ENCODE data around the gene TMEM272.
"Not testable (repeated sequence)": the region's sequence is repeated elsewhere in the genome, so short reads cannot be mapped to it uniquely, and the experiment has no call there.

TMEM272 gene

DNA sequence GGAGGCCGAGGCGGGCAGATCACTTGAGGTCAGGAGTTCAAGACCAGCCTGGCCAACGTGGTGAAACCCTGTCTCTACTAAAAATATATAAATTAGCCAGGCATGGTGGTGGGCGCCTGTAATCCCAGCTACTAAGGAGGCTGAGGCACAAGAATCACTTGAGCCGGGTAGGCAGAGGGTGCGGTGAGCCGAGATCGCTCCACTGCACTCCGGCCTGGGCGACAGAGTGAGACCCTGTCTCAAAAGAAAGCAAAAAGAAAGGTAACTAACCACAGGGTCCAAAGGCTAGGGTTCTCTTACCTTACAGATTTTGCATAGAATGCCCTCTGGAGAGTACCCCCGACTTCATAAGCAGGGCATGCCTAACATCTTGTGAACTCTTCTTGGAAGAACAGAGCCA is 20.3 kb downstream of the TMEM272 start:
- DNase-seq (ENCODE audit: low read depth in 2 of 2) = not testable (repeated sequence)

DNA sequence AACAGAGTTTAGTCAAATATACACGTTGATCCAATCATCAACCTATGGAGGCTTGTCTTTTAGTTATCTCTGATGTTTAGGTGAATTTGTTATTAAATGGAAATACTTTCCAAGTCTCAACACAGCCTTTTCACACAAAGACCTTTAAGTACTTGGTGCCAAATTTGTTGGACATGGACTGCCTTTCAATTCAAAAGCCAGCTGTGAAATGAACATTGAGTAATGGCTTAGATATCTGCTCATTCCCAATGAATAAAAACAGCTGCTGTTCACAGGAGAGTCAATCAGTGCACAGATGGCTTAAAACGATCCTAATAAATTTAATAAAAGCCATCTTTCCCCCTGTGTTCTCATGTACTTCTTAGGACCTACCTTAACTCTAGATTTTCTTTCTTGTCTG is 21.1 kb downstream of the TMEM272 start:
- DNase-seq (ENCODE audit: low read depth in 2 of 2) = no peak

DNA sequence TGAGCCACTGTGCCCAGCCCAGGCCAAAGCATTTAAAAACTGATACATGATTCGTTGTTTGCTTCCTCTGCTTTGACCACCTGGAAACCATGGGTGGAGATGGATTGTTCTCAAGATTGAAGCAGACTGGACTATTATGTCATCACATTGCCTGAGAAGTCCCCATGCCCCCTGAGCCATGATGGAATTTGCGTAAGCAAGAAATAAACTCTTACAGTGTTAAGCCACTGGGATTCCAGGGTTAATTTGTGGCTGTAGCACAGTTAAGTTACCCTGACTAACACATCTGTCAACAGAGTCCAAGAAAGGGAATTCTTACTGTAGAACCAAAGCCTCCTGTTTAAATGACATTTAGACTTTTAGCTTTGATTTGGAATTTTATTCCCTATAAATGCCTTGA is 21.6 kb downstream of the TMEM272 start:
- DNase-seq (ENCODE audit: low read depth in 2 of 2) = no peak

DNA sequence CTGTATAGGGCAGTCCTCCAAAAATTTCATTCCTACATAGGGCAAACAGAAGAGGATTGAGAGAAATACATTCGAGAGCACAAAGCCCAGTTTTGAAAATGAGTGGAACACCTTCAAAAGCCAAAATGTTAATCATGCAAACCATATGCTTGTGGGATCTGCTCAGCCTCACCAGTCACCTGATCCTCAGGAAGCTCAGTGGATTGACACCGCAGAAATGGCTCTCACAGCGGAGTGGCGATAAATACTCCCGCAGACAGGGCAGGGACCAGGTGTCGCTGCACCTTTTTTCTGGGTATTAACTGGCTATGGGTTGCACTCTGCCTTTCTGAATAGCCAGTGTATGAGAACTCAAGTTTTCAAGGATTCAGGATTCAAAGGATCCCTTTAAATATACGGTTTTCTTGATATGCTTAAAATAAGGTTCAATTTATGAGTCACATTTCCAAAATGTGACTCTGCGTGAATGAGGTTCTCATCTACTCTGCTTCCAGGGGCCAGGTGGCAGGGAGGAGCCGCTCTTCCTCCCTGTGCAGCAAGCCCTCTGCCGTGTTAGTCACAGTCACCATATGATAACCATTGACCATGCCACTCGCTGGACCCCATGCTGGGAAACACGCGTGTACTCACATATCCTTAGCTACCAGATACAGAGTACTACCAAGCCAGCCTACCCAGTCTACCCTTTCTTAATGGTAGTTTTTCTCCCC is 22.7 kb downstream of the TMEM272 start:
- no peak for DNase-seq (ENCODE audit: low read depth in 2 of 2)

DNA sequence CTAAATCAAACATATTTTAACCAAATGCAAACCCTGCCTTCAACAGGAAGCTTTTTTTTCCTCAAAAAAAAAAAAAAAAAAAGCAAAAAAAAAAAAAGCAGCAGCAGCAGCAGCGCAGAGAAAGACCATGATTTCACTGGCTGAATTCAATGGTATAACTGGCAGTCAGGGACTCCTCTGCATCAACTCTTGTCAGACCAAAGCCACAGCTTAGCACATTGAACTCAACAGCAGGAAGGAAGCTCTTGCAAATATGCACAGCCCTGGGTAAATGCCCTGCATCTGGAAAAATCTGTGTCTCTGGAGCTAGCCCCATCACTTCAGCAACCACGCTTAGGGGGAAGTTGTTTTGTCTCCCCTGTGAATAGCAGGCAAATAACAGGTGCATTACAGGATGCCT is 23.4 kb downstream of the TMEM272 start:
- no peak for DNase-seq (ENCODE audit: low read depth in 2 of 2)

DNA sequence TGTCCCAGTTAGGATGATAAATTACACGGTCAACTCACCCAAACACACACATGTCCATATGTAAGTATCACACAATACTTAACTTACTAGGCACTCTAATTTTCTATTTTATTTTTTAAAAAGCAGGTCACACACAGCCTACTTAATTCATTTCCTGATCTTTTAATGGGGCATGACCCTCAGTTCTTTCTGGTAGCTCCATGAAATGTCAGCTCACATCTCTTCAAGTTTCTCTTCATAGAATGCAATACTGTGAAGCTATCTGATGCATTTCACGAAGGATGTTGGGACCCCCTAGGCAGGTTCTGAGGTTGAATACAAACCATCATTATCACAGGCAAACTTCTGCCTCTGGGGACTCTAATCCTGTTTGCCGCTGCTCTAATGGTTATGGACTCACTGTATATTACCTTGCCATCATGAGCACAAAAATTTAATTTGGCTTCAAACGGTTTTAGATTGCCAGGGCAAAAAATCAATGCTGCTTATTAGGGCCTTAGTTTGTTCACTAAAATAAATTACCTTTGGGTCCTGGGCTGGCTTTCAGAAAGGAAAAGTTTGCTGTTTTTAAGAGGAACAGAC is 24.9 kb downstream of the TMEM272 start:
- DNase-seq (ENCODE audit: low read depth in 2 of 2) = no peak

DNA sequence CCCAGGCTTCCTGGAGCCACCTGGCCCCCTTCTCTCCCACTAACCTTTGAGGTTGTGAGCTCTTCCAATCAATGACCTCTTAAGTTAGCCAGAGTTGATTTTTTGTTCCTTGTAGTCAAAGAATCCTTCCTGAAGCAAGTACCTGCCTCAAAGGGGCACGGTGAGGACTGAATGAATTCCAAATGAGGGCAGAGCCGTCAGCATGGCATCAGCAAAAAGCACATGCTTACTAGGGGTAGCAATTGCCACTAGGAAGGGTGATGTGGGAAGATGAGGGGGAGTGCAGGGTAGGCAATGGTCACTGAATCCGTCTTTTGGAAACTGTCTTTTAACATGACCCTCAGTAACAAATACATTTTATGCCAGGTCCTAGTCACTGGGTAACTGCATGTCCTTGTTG is 25.4 kb downstream of the TMEM272 start:
- DNase-seq (ENCODE audit: low read depth in 2 of 2) = no peak

DNA sequence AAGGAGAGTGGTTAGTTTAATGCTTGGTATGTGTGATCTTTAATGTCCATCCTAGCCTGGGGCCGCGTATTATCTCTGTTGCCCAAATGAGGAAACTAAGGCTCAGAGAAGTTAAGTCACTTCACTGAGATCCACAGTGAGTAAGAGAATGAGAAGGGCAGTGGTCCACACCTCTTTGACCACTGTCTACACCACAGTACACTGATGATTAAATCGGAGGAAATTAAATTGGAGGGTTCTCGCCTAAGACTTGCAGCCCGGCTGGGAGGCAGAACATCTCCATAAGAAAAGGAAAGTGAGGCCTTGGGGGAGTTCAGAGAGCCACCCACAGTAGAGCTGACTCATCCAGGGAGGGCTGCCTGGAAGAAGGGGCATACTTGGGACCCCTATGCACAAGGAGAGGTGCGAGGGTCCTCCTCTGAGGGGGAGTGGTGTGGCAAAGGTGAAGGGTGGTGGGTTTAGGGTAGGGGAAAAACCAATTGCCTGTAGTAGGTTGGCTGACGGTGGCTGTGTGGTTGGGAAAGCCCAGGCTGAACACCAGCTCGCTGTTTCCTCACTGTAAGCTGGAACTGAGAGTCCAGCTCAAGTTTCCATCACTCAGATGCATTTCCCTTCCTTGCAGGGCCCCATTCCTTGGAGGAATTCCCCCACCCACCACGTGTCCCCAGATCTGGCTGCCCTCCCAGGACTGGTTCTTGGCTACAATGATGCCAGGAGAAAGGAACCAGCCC is 26.0 kb downstream of the TMEM272 start:
- peak; percentile 32 to 51 for DNase-seq (ENCODE audit: low read depth in 2 of 2)

DNA sequence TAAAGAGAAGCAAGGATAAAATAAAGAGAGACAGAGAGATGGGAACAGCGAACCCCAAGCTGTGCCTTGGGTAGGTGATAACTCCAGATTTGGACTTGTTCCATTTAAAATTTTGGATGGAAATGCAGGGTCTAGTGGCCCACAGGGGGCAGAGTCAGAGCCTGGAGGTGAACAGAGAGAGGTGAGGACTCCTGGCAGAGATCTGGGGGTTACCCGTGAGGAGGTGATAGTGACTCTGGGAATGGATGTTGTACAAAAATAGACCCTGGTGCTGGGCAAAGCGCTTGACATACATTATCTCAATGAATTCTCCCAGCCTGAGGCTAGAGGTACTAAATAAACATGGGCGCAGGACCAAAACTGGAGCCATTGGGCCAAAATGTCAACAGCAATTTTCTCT is 26.7 kb downstream of the TMEM272 start:
- no peak for DNase-seq (ENCODE audit: low read depth in 2 of 2)

DNA sequence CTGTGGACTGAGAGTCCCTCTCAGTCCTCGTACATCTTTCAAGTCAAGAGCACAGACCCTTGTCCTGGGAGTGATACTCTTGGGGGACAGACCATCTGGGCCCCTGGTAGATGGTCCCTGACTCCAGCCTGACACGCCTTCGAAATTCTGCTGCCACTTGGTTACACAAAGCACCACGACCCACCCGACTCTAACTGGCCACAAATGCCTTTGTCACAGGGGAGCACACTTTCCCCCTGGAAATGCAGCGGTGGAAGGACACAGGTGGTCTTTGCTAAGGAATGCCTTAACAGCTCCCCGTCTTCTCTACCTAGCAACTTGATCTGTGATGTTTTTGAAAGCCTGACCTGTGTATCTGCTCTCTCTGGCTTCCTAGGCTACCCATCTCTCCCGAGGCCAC is 27.3 kb downstream of the TMEM272 start:
- no peak for DNase-seq (ENCODE audit: low read depth in 2 of 2)

DNA sequence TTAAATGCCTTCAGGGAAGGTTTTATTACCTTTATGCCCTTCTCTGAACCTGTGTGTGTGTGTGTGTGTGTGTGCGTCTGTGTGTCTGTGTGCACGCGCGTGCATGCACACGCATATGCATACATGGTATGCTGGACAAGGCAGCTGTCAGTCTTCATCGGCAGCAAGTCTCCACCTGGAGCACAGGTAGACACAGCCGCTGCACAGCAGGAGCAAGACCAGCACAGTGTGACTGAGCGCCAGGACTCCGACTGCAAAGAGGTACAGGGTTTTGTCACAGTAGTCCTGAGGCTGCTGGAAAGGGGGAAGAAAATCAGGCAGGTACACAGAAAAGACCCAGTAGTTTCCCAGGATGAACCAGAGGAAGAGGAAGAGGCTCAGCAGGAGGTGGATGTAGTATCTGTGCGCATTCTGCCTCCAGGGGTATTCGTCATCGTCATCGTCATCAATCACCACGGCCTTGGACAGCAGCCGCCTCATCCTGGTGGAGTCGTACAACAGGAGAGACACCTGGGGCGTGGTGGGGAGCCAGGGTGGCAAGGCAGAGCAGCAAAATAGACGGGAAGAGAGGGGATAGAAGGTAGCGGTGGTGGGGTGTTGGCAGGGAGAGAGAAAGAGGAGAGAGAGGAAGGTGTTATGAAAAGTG is 28.2 kb downstream of the TMEM272 start:
- no peak for DNase-seq (ENCODE audit: low read depth in 2 of 2)

DNA sequence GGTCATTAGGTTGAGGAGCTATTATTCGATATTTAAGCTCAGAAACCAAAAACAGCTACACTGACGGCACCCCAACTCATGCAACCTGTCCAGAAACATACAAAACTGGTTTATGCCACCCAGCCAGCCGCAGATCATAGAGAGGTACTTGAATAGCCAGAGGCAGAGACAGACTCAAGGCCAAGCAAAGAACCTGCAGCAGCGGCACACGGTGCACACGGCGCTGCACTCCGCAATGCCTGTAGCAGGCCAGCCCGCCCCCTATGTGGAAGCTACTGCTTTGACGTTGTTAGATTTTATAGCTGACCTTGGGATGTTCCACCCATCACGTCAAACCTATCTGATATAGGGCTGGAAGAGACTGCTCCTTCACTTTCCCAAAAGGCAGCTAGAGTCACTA is 29.1 kb downstream of the TMEM272 start:
- DNase-seq (ENCODE audit: low read depth in 2 of 2) = no peak

DNA sequence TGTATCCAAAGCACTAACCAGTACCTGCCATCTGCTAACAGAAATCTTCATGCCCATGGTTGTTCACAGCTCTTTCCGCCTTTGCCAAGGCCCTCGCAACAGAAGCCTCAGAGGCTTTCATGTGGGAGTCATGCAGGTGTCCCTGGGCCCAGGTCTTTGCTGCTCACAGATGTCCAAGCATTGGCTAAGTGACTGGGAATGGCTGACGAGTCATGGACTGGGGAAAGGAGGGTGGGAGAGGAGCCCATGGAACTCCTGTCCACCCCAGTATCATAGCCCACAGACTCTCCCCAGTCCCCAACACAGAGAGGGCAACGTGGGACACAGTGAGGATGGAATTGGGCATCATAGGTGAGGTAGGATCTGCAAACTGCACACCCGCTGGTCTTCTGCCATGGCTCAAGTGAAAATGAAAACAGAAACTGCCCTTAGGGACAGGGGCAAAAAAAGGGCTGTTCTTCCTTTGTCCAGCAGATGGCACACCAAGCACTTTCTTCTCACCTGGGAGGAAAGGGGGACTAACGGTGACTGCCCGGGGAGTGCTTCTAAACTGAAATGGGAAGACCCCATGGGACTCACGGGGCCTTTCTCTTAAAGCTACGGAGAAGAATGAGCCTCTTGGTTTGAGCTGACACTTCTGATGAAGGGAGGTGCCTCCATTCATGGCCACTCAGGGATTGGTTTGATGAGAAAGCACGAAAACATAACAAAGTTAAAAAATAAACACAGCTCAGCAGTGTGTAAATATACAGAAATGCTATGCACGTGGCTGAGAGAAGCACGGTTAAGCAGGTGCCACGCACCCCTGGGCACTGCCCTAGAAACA is 29.9 kb downstream of the TMEM272 start:
- peak; percentile 62 for DNase-seq (ENCODE audit: low read depth in 2 of 2)

DNA sequence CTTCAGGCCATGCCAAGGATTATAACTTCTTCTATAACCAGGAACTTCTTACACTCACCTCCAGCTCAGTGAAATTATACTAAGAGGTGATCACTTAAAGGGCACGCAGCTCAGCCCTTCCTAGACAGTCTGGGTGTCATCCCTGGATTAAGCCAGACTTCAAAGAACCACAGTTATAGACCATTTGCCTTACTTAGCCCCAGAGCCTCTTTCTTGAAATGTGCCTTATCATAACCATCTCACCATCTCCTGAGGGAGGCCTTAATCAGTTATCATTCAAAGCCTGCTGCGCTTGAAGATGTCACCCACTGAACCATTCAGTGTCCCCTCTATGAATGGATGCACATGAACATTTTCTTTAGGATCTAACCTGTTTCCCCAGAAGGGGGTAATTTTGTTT is 30.9 kb downstream of the TMEM272 start:
- DNase-seq (ENCODE audit: low read depth in 2 of 2) = no peak

DNA sequence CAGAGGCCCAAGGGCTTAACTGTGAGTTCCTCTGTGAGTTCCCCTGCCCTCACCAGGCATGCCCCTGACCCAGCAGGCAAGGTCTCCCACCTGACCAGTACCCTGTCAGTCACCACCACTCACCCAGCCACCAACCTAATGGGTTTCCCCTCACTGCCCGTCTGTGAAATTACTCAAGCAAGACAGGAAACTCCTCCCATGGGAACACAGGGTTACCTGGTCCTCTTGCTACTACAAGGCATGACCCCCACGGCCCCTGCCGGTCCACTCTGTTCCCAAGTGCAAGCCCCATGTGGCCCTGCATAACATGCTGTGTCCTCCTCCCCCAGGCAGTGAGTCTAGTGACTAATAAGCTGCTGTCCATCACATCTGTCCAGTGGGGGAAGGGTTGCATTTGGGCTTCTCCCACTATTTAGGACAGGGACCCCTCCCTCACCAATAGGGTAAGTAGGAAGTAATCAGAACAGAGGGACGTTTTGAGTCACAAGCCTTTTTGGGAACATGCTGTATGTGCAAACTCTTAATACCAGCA is 33.0 kb downstream of the TMEM272 start:
- DNase-seq (ENCODE audit: low read depth in 2 of 2) = no peak

DNA sequence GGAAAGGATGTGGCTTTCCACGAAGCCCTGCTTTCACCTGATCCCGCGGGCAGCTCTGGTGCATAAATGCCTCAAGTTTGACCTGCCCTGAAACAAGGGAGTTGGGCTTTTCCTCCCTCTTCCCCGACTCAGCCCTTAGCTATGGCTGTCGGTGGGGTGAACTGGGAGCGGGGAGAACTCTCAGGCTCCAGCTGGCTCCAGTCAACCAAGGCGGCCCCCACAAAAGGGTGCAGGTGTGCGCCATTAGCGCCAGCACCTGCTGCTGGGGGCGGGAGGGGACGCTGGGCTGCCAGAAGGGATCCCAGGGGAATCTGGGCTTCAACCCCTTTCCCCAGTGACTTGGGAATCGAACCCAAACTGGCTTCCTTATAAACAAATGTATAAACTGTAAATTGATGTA is 33.9 kb downstream of the TMEM272 start:
- no peak for DNase-seq (ENCODE audit: low read depth in 2 of 2)

DNA sequence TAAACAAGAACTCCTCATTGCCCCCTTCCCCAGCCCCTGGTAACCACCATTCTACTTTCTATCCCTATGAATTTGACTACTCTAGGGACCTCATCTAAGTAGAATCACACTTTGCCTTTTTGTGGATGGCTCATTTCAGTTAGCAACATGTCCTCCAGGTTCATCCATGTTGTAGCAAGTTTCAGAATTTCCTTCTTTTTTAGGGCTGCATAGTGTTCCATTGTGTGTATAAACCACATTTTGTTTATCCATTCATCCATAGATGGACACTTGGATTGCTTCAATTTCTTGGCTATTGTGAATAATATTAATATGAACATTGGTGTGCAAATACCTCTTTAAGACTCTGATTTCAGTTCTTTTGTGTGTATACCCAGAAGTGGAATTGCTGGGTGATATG is 36.2 kb downstream of the TMEM272 start:
- no peak for DNase-seq (ENCODE audit: low read depth in 2 of 2)

DNA sequence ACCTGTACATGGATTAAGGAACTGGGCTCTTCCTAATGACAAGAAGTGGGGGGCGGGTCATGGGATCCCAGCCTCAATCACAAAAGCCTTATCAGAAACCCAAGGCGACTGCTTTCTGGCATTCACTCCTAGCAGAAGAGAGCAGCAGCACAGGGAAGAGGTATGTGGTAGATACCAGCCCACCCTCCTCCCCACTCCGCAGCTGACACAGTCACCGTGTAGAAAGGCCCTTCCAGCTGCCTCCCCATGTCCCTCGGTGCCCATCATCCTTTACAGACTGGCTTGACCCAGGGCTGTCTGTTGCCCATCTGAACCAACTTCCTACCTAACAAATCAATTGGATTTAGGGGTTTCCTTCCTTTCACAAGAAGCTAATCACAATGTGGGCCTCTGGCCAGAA is 37.9 kb downstream of the TMEM272 start:
- no peak for DNase-seq (ENCODE audit: low read depth in 2 of 2)

DNA sequence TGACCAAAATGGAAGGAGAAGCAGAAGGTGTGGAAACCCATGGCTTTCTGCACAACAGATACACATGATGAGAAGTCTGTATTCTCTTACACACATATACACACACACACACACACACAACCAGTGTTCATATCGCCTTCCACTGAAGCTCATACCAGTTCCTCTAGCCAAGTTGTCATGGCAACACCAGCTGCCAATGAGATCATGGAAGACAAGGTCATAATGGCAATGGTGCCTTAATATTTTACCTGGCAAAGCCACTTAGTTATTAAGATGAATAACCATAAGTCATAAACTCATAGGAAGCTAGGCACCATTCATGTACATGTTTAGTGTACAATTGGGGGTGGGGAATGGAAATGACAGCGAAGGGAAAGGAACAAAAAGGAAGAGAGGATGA is 38.4 kb downstream of the TMEM272 start:
- DNase-seq (ENCODE audit: low read depth in 2 of 2) = no peak

DNA sequence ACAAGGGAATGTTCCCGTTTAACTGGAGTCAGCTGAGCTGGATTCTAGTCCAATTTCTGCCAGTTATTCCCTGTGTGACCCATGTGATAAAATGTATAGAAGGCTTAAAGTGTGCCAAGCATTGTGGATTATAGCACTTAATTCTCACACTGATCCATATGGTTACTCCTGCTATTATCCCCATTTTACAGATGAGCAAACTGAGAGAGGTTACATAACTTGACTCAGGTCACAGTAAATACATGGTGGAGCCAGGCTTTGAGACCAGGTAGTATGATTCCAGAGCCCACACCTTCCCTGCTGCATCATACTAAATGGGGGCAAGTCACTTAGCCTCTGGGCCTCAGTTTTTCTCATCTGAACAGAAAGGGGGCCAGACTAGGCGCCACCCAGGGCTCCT is 39.1 kb downstream of the TMEM272 start:
- no peak for DNase-seq (ENCODE audit: low read depth in 2 of 2)

DNA sequence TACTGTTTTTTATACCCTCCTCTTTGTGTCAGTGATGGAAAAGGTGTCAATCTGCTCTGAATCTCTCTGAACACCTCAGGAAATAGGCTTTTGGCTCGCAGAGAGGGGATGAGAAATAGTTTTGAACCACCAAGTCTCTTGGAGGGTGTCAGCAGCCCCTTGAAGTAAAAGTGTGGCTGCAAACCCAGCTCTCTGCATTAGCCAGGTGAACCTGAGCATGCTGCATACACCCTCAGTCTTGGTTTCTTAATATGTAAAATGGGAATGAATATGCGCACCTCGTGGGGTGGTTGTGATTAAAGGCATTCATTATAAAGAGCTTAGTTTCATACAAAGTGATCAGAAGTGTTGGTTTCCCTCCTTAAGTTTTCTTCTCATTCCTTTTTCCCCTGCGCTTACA is 39.7 kb downstream of the TMEM272 start:
- no peak for DNase-seq (ENCODE audit: low read depth in 2 of 2)
